ENCODE results near the gene ACOX3.
"Not testable (repeated sequence)": the region's sequence is repeated elsewhere in the genome, so short reads cannot be mapped to it uniquely, and the experiment has no call there.

Gene ACOX3
- total RNA-seq = 7.9 reads per million, percentile 27 among the genes with 10 or more reads in this experiment

DNA sequence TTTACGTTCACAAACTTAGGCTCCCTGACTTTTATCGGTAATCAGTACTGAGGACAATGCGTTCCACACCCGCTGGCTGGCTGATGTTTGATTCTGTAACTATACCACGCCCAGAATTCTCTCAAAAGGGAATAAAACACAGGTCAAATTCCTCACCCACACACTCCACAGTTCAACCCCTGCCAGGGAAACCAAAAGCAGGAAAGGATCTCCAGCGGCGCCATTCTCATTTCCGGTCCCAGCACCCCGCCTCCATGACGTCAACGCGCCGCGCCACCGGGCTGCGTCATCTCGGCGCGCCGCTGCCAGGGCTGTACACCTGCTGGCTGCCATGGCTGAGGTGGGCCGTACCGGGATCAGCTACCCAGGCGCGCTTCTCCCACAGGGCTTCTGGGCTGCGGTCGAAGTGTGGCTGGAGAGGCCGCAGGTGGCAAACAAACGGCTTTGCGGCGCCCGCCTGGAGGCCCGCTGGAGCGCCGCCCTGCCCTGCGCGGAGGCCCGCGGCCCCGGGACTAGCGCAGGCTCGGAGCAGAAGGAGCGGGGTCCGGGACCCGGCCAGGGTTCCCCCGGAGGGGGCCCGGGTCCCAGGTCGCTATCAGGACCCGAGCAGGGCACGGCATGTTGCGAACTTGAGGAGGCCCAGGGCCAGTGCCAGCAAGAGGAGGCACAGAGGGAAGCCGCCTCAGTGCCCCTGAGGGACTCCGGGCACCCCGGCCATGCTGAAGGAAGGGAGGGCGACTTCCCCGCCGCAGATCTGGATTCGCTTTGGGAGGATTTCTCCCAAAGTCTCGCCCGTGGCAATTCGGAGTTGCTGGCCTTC lies at the start of gene ACOX3, which contains the start of gene TRMT44:
TSS of gene ACOX3 (minus strand) at position 232 of the 820 bp plus-strand sequence. CDS start 24,202 bp downstream, outside the sequence.
TSS of gene TRMT44 (plus strand) at position 286 of the 820 bp plus-strand sequence. CDS start at position 332, 46 bp downstream.
- peak; percentile 93 for DNase-seq

DNA sequence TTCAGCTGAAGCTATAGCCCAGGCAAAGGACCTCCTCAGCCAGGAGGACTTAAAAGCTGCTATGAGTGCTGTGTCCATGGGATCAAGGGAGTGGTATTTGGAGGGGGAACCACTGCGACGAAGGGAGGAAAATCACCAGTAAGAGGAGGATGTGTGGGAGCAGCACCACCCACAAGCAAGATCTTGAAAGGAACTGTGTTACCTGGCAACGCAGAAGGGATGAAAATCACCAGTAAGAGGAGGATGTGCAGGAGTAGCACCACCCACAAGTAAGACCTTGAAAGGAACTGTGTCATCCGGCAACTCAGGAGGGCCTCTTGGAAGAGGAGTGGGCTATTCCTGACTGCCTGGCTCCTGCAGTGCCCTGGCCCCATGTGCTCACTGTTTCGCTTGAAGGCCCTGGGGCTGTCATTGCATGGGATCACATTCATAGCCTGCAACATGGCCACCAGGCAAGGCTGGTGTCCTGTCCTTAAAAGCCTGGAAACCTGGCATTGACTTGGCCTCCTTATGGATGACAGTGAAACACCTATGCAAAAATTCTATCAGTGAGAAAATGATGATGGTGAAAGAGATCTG lies 48.4 kb upstream of the ACOX3 start:
- DNase-seq = no peak

DNA sequence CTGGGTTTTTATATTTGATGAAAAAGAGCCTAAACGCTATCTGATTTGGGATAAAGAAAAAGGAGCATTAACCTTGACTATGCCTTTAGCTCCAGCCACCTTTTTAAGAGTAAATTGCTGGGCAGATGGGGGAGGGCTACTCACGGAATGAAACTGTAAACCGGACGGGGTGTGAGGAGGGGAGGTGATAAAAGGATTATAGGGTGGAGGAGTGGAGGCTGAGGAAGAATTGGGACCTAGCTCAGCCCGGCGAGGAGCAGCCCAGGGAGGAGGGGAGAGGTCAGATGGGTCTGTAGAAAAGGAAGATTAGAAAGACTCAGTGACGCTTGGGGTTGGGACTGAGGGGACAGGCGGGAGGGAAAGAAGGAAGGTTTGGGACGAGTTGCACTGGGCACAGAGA lies 46.1 kb upstream of the ACOX3 start:
- not testable (repeated sequence) for DNase-seq

DNA sequence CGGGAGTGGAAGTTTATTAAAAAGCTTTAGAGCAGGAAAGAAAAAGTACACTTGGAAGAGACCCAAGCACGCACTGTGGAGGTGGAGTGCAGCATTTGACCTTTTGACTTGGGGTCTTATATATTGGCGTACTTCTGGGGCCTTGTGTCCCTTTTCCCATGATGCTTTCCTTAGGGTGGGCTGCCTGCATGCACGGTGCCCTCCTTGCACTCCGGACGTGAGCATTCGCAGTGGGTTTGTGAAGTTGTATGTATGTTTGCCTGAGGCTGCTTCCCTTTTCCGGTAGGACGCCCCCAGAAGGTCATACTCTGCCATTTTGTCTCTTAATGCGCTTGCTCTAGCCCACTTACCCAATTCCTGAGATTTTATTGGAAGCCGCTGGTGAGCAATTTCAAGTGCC lies 39.7 kb upstream of the ACOX3 start:
- no peak for DNase-seq

DNA sequence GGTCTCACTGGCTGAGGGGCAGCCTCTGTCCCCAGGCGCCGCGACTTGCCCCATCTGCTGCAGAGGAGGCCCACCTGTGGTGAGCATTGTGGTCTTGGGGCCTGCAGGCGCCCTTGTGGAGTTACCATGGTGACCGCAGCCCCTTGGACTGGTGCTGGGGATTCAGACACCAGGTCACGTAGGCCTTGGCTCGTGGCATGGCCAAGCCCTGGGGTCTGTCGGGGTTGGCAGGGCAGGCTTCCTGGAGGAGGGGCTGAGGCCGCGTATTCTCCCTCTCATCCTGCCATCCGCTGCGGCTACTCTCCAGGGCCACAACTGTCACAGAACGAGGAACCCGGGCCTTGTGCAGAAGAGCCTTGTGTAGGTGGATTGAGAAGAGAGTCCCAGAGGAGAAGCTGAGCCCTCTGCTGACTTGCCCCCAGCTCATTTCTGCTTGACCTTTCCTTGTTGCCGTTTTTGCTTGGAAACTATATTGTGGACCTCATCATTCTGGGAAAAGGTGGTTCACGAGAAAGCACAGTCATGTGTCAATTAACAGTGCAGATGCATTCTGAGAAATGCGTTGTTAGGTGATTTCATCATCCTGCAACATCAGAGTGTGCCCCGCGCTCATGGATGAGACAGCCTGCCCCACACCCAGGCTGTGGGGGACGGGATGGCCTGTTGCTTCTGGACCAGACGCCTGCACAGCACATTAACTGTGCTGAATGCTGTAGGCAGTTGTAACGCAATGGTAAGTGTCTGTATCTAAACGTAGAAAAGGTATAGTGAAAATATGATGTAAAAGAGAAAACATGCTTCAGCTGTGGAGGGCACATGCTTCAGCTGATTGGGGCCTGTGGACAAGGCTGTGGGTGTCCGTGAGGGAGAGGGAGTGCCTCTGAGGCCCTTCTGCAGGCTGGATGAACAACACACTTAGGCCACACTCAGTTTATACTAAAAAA lies 38.5 kb upstream of the ACOX3 start:
- no peak for DNase-seq

DNA sequence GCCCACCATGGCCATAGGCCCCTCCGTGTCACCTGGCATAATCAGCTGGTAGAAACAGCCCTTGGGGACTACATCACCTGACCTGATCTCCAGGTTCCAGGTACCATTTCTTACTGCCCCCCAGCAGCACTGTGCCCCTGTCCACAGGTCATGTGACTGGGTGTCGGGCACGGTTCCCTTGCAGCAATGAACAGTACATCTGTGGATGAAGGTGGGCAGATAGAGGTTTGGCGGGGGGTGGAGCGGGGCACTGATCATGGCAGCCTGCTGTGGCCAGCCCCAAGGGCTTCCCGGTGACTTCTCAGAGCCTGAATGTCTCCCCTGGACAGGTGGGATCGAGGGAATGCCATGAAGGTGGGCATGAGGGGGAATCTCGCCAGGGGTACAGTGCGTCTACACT lies 37.8 kb upstream of the ACOX3 start:
- DNase-seq = no peak

DNA sequence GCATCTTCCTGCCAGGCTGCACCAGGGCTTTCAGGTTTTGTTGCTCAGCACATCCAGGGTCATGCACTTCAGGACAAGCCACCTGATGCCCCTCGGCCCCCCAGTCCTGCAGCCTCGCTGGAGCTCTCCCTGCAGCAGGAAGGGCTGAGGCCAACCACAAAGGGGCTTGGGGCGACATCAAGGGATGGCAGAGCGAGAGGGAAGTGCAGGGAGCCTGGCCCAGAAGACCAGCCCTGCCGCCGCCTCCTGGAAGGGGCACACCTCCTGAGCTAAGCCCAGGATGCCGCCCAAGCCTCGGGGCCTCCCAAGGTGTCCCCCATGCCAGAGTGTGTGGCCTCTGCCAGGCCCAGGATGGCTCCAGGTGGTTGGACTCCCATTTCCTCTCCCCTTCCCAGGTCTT lies 37.2 kb upstream of the ACOX3 start:
- no peak for DNase-seq

DNA sequence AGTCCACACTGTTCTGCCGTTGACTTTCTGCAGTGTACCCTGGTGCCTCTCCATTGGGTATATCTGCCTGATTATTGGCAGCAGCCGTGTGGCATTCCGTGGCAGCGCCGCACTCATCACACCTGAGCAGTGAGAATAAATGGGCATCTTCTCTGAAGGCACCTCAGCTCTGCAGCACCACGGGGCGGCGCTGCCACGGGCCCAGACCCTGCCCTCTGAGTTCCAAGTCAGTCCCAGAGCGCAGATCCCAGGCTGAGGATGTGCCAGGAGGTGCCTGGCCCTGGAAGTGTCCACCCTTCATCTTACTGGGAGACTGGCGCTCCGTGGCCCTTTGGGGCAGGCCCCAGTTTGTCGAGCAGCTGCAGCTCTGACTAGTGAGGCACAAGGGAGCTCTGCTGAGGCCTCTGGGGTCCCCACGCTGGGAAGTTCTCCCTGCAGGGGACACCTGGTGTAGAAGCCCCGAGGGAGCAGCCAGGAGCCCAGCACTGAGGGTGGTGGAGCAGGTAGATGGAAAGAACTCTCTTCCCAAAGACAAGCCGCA lies 36.6 kb upstream of the ACOX3 start:
- DNase-seq = no peak

DNA sequence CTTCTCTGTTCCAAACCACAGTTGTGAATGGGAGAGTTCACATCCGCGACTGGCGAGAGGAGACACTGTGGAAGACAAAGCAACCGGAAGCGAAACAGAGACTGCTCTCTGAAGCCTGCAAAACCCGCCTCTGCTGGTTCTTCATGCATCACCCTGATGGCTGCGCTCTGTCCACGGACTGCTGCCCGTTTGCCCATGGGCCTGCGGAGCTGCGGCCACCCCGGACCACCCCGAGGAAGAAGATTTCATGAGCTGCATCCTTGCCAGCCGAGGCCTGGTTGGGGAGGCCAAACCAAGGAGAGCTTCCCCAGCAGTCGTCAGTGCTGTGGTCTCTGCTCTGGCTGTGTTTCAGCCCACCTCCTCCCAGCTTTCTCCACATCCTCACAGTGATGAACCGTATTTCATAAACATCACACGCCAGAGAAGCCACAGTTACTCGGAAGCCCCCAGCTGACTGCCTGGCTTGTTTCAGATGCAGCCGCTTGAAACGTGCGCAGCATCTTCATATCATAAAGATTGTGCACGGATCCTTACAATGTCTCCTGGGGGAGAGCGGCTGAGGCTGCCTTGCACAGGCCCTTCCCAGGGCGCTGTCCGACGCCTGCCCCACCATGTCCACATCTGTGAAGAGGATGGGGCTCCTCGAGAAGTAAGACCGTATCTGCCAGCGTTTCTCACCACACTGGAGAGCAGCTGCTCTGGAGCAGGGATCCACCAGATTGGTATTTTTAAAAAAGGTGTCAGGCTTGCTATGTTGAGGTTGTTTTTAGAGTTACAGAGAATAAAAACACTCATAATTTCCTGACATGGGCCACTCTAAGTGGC lies 35.4 kb upstream of the ACOX3 start:
- no peak for DNase-seq

DNA sequence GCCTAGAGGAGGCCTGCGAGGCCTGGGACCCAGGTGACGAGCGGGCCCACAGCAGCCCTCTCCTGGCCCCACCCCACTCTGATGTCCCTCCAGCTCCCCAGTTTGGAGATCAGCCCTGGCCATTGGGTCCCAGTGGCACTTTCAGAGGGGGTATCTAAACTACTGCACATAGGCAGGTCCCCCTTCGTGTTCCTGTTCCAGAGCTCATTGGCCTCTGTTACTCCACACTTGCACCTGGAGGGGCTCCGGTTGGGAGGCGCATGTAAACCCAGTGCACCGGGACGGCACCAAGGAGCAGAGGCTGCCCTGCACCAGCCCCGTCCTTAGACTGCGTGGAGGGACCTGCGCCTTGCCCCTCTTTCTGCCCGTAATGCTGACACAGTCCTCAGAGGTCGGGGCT lies 34.3 kb upstream of the ACOX3 start:
- no peak for DNase-seq

DNA sequence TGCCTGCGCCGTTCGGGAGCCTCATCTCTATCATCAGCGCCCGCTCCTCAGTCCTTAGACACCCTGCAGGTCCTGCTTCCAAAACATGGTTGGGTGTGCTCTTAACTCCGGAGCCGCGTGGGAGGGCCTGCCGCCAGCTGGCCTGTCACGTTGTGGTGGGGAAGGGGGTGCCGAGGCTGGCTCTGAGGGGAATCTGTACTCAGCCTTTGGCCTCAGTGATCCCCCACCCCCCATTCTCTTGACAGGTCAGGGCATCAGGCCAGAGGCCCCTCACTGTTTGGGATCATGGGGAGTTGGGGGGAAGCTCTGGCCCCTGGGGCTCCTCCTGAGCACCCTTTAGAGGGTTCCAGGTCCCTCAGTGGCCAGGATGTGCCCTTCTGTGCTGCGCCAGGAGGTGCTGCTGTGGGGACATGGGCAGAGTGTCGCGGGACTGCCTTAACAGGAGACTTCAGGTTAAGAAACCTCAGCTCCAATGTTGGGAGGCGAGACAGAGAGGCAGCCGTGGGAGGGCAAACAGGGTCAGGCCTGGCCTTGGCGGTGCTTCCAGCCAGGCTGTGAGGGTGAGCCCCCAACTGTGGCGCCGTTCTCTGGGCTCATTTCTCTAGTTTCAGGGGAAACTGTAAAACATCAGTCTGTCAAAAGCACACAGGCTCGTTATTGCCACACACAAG lies 33.5 kb upstream of the ACOX3 start:
- no peak for DNase-seq

DNA sequence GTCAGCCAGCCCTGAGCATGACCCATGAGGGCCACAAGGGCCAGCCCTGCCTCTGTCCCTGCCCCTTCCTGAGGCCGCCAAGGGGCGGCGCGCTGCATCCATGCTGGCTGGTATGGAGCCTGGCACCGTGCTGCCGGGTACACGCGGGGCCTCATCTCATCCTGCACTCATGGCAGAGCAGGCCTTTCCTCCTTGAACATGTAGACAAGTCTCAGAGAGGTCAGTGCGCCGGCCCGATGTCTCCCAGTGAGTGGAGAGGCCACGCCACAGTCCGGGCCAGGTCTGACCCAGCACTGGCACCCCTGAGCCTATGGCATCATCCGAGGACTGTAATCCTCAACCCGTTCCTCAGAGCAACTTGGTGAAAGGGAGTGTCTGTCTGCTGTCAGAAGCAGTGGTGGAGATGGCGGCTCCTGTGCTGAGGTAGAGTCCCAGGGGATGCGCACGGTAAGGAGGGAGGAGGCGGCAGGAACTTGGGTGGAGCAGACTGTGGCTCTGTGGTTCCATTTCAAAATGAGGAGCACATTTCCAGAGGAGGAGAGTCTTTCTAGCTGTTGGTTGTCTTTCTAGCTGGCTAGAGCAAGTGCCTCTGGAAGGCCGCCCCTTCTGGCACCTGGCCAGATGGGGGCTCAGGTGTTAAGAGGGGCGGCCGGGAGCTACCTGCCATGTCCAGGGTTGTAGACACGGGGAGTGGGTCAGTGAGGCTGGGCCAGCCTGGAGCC lies 32.8 kb upstream of the ACOX3 start:
- no peak for DNase-seq

DNA sequence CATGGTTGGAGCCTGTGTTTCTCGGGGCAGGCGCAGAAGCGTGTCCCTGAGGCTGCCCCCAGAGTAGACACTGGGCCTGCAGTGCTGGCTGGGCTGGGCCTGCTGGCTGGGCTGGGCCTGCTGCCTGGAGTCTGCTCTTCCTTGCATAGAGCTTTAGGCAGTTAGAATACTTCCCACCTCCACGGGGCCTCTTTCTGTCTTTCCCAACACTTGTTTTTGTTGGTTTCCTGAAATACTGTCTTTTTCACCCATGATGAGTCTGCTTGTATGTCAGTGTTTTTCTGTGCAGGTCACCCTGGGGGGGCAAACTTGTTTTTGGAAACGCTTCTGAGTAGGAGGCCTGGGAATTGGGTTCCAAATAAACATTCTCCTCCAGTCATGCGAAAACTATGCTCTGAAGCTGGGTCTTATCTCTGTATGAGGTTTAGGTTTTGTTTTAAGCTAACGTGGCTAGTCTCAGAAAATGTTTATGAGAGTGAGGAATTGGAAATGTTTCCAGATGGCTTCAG lies 32.2 kb upstream of the ACOX3 start:
- DNase-seq = no peak

DNA sequence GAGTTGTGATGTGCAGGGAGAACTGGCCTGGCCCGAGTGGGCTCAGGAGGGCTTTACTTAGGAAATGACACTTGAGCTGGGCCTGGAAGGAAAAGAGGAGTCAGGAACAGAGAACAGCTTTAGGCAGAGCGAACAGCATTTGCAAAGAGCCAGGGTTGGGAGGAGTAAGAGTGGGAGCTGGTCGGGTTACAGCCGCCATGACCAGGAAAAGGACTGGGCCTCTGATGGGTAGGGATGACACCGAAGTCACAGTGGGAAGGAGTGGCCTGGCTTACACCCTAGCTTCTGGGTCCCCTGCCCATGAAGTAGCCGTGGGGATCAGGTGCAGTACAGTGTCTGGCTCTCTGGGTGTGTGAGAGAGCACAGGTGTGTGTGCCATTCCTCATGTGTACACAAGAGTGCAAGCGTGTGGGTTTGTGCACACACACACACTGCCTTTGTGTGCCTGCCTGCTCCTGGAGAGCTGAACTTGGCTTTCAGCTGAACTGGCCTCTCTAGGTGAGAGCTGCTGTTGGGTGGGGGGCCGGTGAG lies 31.7 kb upstream of the ACOX3 start:
- no peak for DNase-seq

DNA sequence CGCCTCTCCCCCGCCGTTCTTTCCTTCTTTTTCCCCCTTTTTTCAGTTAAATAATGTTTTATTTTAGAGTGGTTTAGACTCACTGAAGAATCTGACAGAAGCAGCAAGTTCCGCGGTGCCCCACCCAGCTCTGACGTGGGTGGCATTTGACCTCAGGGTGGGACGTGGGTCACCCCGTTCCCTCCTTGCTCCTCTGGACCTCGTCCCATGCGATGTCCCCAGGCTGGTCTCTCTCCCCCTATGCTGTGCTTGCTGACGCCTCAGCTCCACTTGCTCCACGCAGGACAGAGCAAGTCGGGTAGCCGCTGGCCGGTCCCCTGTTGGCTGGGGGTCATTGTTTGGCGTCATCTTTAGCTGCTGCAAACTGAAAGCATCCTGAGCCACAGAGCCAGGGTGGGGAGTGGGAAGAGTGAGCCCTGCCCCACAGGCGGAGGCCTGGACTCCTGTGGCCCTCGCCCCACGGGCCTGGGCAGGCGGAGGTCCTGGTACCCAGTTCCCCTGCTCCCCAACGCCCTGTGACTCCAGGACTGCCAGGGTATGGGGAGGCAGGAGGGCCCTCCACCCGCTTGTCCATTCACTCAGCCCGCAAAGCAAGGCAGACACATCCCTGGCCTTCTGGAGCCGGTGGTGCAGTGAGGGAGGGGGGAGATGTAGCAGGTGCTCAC lies 30.8 kb upstream of the ACOX3 start:
- no peak for DNase-seq

DNA sequence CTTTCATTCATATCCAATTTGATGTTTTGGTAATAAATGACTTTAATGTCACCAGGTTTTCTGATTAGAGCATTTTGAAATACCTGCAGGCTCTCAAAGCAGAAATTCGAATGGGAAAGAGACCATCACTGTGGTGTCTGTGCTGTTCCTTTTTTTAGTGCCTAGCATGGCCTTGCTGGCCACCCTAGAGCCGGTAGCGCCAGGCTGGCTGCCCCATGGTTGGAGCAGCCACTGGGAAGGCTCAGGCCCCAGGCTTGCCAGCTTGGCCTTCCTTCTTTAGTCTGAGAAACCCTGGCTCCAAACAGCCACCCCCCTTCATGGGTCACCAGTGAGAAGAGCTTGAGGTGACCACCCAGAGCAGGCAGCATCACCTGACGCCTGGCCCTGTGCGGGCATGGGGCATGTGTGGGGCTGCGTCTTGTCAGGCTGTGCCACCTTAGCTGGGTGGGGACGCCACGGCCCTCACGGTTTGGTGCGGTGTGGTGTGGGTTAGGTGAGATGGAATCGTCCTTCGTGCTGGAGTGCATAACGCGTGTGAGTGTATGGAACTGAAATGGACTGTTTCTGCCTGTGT lies 30.0 kb upstream of the ACOX3 start:
- no peak for DNase-seq

DNA sequence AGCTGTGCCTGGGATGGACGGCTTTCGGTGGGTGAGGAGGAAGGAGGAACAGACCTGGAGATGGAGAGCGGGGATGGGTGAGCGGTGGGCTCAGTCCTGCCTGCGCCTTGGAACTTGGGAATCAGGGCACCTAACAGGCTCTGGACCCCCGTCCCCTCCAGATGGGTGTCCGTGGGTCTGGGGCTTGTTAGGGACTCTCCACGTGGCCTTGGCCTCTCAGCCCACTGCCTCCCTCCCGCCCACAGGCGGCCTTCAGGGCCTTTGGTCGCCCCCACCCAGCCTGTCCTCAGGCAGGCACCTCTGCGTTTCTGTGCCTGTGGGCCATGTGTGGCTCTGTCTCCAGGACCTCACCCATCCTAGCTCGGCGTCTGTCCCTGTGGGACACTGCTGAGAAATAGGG lies 29.0 kb upstream of the ACOX3 start:
- DNase-seq = no peak

DNA sequence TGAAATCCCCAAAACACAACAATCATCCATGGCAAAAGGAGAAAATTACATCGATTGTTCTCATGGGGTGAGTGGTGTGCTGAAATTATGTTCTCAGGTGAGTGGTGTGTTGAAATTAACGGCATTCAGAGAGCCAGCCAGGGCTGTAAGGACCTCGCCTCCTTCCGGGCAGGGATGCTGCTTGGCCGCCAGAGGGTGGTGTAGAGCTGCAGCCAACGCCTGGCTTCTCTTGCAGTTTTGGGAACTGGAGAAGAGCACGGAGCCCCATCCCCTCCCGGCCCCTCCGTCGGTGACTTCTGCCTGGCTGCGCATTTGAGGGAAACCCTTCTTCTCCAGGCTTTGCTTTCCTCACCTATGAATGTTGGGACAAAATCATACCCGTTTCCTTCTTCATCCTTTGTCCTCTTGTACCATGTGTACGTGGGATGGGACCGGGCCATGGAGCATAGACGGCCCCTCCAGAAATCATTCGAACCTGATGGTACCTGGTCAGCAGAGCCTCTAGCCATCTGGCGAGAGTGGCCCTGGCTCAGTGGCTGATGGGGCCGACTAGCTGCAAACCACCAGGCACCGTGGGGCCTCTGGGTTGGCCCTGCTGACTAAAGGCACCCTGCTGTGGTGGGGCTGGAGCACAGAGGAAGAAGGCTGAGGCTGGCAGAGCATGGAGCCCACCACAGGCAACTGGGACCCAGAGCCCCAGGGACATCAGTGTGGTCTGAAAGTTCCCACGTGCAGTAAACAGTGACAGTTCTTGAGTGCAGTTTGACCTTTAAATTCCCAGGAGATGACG lies 28.4 kb upstream of the ACOX3 start:
- peak; percentile 29 for DNase-seq
